Spleen (tissue), 7 donors: ENCODE results near the gene NF2.

Source experiments
- CTCF ChIP-seq, 11 experiments: fragments of 200-600 bp in 7 of 11; fragments of 450-650 bp in 4 of 11; sonication (generic) in 4 of 11; IDR thresholded peaks in 8 of 11; conservative IDR thresholded peaks in 3 of 11; 1 replicate in 7 of 11; 2 replicates in 4 of 11; pipeline versions ENCODE4 v1.4.0 to v1.8.0; 2016 to 2021; ENCODE audit warnings: antibody characterized with exemption in 11 of 11, inconsistent platforms in 4 of 11, mild to moderate bottlenecking in 1 of 11
- POLR2AphosphoS5 ChIP-seq, 3 donors: sonication (generic); formaldehyde crosslinking; IDR thresholded peaks; one replicate each; pipeline ENCODE4 v1.5.1; 2017; ENCODE audit warnings: antibody characterized with exemption in 3 of 3
- donor health status: DM: no; HTN: no; CAD: no; lungs with moderate emphysema.
- donor health status: DM: no; HTN: no; CAD: no.
- donor health status: DM: no; HTN: no; CAD: no.

- TF ChIP-seq CTCF (IDR thresholded peaks at IDR 0.05 in 8 of 11, conservative IDR thresholded peaks at IDR 0.05 in 3 of 11) (peak in 1 of 11 experiments; percentile 14), POLR2AphosphoS5 (IDR thresholded peaks at IDR 0.05) (no peak)
Observed at GRCh38 chr22:29720811-29721323, 117.4 kb downstream of the NF2 start.
